Lung (tissue), 12 donors: ENCODE results near the gene PBRM1. TPM values are rescaled to one million over a fixed set of nuclear protein-coding genes. Genes with fewer than 3 reads are reported as not detected.

Source experiments
- ATAC-seq: fragments of 200-7000 bp; cut with Tn5 transposase; one replicate; pipeline ENCODE4 v1.9.1; 2020; ENCODE audit warnings: moderate number of reproducible peaks; ENCODE audit not compliant: insufficient read depth, low FRiP score
- DNase-seq, 3 donors: peaks; one replicate each; pipeline ENCODE4 v3.0.0-alpha.2; 2013 to 2017
- H3K27ac ChIP-seq, 2 donors: one replicate each; pipeline ENCODE4 v1.5.1; 2013; ENCODE audit warnings: mild to moderate bottlenecking in 2 of 2, moderate library complexity in 2 of 2, control low read depth in 1 of 2, inconsistent platforms in 1 of 2, low read depth in 1 of 2, low read length in 1 of 2
- H3K27me3 ChIP-seq, 3 donors: one replicate each; pipeline ENCODE4 v1.5.1; 2013; ENCODE audit warnings: low read length in 2 of 3; ENCODE audit not compliant: control insufficient read depth in 3 of 3, insufficient read depth in 3 of 3
- H3K36me3 ChIP-seq, 4 donors: one replicate each; pipeline ENCODE4 v1.5.1; 2013; ENCODE audit warnings: low read length in 4 of 4, mild to moderate bottlenecking in 1 of 4, moderate library complexity in 1 of 4; ENCODE audit not compliant: control insufficient read depth in 4 of 4, insufficient read depth in 4 of 4
- H3K4me1 ChIP-seq, 5 donors: one replicate each; pipeline ENCODE4 v1.5.1; 2013; ENCODE audit warnings: low read length in 5 of 5, mild to moderate bottlenecking in 2 of 5, moderate library complexity in 1 of 5; ENCODE audit not compliant: control insufficient read depth in 5 of 5, insufficient read depth in 5 of 5
- H3K4me3 ChIP-seq: one replicate; pipeline ENCODE4 v1.5.1; 2013; ENCODE audit warnings: mild to moderate bottlenecking, control low read depth, moderate library complexity
- H3K9ac ChIP-seq, 2 donors: one replicate each; pipeline ENCODE4 v1.5.1; 2013; ENCODE audit warnings: low read length in 2 of 2, control low read depth in 1 of 2; ENCODE audit not compliant: insufficient read depth in 1 of 2
- H3K9me3 ChIP-seq, 4 donors: one replicate each; pipeline ENCODE4 v1.5.1; 2013; ENCODE audit warnings: low read length in 3 of 4, mild to moderate bottlenecking in 1 of 4, moderate library complexity in 1 of 4; ENCODE audit not compliant: control insufficient read depth in 4 of 4, insufficient read depth in 3 of 4
- WGBS, 2 donors: extraction: QIAGEN DNeasy Blood & Tissue Kit; methylation state at CpG; one replicate each; pipeline ENCODE4 v1.1.7; 2013; 5-methylcytosine and 5-hydroxymethylcytosine counted together
- polyA plus RNA-seq, 2 donors: library from polyadenylated mRNA; stranded (reverse); fragments of 200-250 nt; gene quantifications; one replicate each; pipeline ENCODE4 v1.2.1, GENCODE V29; 2013
- total RNA-seq, 2 donors: library from RNA; depleted of rRNA in 1 of 2; stranded (reverse); fragments of >200 nt in 1 of 2; gene quantifications; one replicate each; pipeline ENCODE4 v1.2.1, GENCODE V29; 2014 to 2021
- TF ChIP-seq, protein P1 (sequence below): IDR thresholded peaks from 2 replicates; pipeline ENCODE4 v1.5.1; 2012; ENCODE audit warnings: mild to moderate bottlenecking; ENCODE audit errors: control extremely low read depth, extremely low read depth
- donor health status: control.
- donor health status: control.
- donor health status: Bipolar disorder and iron deficiency.
- donor health status: healthy.
- donor health status: DM: yes; HTN: yes; CAD: no.

Gene PBRM1
- total and polyA plus RNA-seq, 4 donors = 9.8 to 92.8 (median 40.7) TPM

DNA sequence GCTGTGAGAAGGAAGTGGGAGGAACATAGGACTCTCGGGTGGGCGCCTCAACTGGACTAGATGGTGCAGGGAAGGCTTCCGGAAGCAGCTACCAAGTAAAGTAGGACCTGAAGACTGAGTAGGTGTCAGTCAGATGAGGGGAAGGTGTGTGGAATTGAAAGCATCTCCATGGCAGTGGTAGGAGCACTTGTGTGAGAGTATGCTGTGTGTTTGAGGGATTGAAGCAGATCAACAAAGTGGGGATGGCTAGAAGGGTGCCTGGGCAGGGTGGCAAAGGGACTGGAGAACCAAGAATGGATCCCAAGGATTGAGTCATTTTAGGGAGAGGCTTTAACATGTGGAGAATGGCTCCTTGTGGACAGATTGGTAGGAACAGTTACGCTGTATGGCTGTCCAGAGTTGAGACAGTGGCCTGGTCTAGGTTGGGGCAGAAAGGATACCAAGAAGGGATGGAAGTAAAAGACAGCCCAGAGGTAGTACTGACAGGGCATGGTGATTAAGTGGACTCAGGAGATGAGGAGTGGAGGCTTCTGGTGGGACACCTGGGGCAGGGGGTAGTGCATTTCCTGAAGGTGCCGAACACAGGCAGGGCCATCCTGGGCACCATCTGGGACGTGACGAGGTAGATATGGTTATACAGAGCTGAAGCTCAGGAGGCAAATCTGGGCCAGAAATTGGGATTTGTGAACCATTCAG is 147.8 kb downstream of the PBRM1 start:
- TF ChIP-seq, protein P1, sequence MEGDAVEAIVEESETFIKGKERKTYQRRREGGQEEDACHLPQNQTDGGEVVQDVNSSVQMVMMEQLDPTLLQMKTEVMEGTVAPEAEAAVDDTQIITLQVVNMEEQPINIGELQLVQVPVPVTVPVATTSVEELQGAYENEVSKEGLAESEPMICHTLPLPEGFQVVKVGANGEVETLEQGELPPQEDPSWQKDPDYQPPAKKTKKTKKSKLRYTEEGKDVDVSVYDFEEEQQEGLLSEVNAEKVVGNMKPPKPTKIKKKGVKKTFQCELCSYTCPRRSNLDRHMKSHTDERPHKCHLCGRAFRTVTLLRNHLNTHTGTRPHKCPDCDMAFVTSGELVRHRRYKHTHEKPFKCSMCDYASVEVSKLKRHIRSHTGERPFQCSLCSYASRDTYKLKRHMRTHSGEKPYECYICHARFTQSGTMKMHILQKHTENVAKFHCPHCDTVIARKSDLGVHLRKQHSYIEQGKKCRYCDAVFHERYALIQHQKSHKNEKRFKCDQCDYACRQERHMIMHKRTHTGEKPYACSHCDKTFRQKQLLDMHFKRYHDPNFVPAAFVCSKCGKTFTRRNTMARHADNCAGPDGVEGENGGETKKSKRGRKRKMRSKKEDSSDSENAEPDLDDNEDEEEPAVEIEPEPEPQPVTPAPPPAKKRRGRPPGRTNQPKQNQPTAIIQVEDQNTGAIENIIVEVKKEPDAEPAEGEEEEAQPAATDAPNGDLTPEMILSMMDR = no peak
- no peaks in the 10 kb centered on the region for H3K9me3 ChIP-seq
- peak overlapping the region; percentile 81 to 86 for H3K27ac ChIP-seq
- H3K27me3 ChIP-seq = no peaks in the 10 kb centered on the region
- no peak for DNase-seq
- H3K36me3 ChIP-seq = peaks cover 0 to 7% (median 2%) of the 10 kb centered on the region in 4 donors
- peaks cover 8 to 39% (median 16%) of the 10 kb centered on the region in 5 donors for H3K4me1 ChIP-seq
- WGBS, 2 donors = 77 to 82% methylated on average over 7 of the region's 7 CpGs
- H3K4me3 ChIP-seq = peak overlapping the region; percentile 6
- ATAC-seq = no peak
- peak overlapping the region in 1 of 2 donors; percentile 63 for H3K9ac ChIP-seq

DNA sequence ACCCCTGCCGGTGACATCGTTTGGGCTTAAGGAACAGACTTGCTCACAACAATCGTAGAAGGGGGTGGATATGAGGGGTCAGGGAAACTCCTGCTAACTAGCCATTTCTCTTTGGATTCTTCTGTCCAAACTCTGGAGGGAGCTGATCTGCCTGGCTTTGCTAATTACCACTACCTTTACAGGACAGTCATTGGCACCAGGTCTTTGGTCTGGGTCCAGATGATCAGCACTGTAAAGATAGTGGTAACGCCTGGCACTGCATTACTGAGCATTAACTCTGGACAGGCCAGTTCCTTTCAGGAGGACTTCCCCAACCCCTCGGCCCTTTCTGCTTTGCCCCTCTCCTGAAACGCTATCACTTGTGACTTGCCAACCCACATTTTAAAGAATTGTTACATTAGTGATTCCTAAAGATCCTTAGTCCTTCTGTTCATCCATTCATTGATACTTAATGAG is 148.5 kb downstream of the PBRM1 start:
- Histone ChIP-seq H3K27me3 (no peaks in the 10 kb centered on the region), H3K9ac (peak overlapping the region; percentile 32 to 63), H3K4me3 (peak overlapping the region; percentile 70), H3K9me3 (no peaks in the 10 kb centered on the region), H3K36me3 (peaks cover 0 to 6% (median 2%) of the 10 kb centered on the region in 4 donors), H3K4me1 (peaks cover 8 to 44% (median 17%) of the 10 kb centered on the region in 5 donors), H3K27ac (peak overlapping the region; percentile 86 to 89)
- 2 to 3% methylated on average over 6 of the region's 6 CpGs for WGBS, 2 donors
- DNase-seq = no peak
- ATAC-seq = no peak
- TF ChIP-seq, protein P1 = no peak

DNA sequence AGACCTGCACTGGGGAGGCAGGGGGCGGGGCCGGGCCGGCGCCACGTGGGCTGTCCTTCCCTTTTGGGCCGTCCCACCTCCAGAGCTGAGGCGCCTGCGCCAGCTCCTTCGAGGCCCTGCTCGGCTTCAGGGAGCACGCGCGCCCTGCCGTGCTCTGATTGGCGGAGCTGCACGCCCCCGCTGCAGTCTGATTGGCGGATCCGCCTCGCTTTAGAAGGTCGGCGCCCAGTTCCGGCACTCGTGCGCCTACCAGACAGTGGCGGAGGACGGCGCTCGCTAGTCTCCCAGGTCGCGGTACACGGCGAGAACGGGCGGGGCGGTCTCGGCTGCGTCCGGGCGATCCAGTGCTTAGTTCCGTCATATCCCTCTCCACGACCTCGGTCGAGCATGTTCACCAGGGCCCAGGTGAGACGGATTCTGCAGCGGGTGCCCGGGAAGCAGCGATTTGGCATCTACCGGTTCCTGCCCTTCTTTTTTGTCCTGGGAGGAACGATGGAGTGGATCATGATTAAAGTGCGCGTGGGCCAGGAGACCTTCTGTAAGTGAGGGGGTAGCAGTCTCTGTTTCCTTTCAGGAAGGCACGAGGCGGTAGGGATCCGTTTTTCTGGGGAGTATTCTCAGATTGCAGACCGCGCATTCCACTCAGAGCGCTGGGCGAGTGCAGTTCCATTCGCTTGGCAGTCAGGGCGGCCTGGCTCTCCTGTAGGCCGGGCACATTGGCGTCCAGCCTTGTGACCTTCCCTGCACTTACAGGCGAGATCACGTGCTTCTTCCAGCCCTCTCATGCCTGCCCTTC is 149.1 kb downstream of the PBRM1 start, which contains the start of gene UQCC5:
TSS of gene UQCC5 (plus strand) at position 237 of the 796 bp plus-strand sequence. CDS start at position 388, 151 bp downstream.
- peak; percentile 92 for ATAC-seq
- H3K9me3 ChIP-seq = no peaks in the 10 kb centered on the region
- H3K27ac ChIP-seq = peak within 1 kb of the TSS; percentile 86 to 89
- peaks cover 0 to 6% (median 2%) of the 10 kb centered on the region in 4 donors for H3K36me3 ChIP-seq
- 0% methylated on average over 60 to 65 of the region's 65 CpGs for WGBS, 2 donors
- H3K9ac ChIP-seq = peak within 1 kb of the TSS; percentile 32 to 63
- DNase-seq = peak; percentile 98 to 99 (median 98)
- H3K27me3 ChIP-seq = no peaks in the 10 kb centered on the region
- TF ChIP-seq, protein P1 = no peak
- peak within 1 kb of the TSS; percentile 70 for H3K4me3 ChIP-seq
- peaks cover 8 to 50% (median 20%) of the 10 kb centered on the region in 5 donors for H3K4me1 ChIP-seq
